GM13976 (cell line): ENCODE data around the gene NUTF2.
A peak's percentile ranks its signal among the peaks of the same experiment; 100 is the strongest.

ENCODE experiments used
- DNase-seq: peaks from one replicate; pipeline ENCODE4 v3.0.0; 2012; ENCODE audit warnings: low spot score
- in situ Hi-C: fragments of 300-500 bp; cut with MboI; formaldehyde crosslinking; loops from one replicate; pipeline ENCODE4 v1.12.0; 2022; ENCODE audit warnings: low sequenced_read_pairs, mixed read lengths, inconsistent platforms; ENCODE audit not compliant: unreplicated experiment
- TF ChIP-seq, protein P1 (sequence below): IDR thresholded peaks from 2 replicates; pipeline ENCODE4 v1.5.1; 2012; ENCODE audit warnings: borderline replicate concordance, mild to moderate bottlenecking; ENCODE audit not compliant: insufficient read depth; ENCODE audit errors: extremely low read depth, missing control alignments, control extremely low read depth

Gene NUTF2

DNA sequence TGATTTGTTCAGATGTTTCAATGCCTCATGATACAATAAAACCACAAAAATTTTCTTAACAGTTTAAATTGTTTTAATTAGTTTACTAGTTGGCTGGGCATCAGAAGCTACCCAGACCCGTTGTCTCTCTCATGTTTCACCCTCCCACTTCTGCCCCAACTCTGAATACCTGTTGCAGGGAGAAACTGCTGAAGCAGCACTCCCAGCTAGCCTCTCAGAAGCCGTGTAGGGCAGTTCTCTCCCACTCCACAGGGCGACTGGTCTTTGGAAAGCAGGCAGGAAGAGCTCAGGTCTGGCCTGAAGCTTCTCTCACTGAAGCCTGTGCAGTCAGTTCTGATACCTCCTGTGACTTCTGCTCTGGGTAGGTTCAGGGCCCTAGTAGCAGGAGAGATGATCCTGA is 24.5 kb downstream of the NUTF2 start:
- TF ChIP-seq, protein P1, sequence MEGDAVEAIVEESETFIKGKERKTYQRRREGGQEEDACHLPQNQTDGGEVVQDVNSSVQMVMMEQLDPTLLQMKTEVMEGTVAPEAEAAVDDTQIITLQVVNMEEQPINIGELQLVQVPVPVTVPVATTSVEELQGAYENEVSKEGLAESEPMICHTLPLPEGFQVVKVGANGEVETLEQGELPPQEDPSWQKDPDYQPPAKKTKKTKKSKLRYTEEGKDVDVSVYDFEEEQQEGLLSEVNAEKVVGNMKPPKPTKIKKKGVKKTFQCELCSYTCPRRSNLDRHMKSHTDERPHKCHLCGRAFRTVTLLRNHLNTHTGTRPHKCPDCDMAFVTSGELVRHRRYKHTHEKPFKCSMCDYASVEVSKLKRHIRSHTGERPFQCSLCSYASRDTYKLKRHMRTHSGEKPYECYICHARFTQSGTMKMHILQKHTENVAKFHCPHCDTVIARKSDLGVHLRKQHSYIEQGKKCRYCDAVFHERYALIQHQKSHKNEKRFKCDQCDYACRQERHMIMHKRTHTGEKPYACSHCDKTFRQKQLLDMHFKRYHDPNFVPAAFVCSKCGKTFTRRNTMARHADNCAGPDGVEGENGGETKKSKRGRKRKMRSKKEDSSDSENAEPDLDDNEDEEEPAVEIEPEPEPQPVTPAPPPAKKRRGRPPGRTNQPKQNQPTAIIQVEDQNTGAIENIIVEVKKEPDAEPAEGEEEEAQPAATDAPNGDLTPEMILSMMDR, result no peak
- DNase-seq, result no peak
- in situ Hi-C loops, result no loop called here

DNA sequence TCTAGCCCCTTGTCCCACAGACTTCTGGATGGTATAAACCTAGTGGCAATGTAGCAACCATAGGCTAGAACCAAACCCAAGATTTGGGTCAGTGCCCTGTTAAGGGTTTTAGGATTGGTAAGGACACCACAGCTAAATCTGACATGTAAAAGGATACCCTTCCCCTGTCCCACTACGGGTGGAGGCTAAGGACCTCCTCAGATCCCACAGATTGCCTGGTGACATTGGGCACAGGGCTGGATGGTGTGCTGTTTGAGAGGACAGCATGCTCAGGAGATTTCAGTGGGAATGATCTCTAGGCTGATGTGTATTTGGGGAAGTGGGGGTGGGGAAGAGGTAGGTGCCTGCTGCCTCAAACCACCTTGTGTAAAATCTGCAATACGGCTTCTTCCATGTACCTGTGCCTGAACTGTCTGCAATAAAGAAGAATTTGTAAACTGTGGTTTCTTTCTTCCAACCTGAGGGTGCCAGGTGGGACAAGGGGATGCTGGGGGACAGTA is 25.4 kb downstream of the NUTF2 start:
- no peak for DNase-seq
- TF ChIP-seq, protein P1, result no peak
- in situ Hi-C loops, result no loop called here

- DNase-seq, result peak; percentile 97
- TF ChIP-seq, protein P1, result no peak
- in situ Hi-C loops, result no loop called here
Observed at GRCh38 chr16:67872631-67873434, 26.1 kb downstream of the NUTF2 start, which contains the start of gene EDC4. TSS of gene EDC4 (plus strand) at chr16:67873052. CDS start at chr16:67873262, 210 bp downstream.

DNA sequence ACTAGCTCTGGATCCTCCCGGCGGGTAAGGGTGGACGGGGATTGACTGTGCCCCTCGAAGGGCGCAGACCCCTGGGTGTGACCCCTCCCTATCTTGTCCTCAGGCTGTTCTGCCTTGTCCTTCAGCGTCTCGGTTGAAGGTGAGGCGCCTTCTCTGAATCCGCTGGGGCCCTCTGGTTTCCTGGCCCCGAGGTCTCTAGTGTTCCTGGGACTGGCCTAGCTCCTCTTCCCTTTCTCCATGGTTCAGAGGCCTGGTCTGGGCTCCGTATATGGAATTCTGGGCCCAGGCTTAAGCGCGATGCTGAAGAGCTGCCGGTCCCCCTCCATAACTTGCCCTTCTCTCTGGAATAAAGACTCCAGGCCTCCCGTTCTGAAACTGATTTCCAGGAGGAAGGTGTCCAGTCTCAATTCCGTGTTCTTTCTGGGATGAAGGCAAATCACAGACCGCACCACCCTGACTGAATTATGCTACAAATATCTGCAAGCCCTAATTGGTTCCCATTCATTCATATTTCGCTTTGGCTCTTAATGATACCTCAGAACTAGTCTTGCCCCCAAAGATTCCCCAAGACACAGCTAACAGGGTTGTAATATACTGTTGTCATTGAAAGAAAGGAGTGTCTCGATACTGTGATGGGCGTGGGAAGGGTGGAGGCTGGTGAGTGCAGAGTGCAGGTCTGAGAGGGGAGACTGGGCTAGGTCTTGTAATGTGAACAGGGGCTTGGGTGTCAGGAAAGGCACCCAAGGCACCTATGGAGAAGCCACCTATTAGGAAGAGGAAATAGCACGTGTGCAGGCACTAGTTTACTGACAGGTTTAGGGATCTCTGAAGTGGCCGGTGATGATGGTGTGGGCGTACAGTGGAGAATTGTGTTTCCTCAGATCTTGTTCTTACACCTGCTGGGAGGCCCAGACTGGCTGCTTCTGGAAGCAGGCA is 27.0 kb downstream of the NUTF2 start:
- TF ChIP-seq, protein P1, result no peak
- in situ Hi-C loops, result no loop called here
- DNase-seq, result no peak

DNA sequence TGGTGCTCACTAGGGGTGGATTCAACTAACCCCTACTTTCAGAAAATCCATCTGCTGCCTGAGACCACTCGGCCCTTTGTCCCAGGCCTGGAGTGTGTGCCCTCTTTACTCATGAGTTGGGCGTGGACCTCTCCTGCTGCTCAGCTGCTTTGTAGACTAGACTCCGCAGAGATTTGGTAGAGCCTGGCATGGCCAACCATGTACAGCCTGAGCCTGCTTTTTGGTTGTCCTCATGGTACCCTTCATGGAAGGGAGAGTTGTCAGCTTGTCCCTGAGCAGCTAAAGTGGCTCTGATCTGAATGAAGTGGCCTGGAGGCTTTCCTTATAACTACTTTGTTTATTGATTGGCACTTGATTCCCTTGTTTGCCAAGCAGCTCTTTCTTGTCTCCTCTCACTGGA is 27.6 kb downstream of the NUTF2 start:
- in situ Hi-C loops, result no loop called here
- TF ChIP-seq, protein P1, result no peak
- no peak for DNase-seq

DNA sequence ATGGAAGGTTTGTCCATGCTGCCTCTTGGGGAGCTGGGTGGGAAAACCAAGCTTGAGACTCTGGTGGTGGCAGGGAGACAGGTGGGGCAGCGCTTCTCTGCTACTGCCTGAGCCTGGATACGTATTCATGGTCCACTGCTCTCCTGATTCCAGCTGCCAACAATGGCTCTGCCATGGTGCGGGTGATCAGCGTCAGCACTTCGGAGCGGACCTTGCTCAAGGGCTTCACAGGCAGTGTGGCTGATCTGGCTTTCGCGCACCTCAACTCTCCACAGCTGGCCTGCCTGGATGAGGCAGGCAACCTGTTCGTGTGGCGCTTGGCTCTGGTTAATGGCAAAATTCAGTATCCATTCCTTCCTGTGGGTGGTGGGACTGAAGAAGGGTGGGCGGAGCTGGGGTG is 30.3 kb downstream of the NUTF2 start:
- in situ Hi-C loops, result no loop called here
- TF ChIP-seq, protein P1, result no peak
- no peak for DNase-seq
